Lower lobe of right lung (tissue), 2 donors: ENCODE results near the gene ADGRB3. TPM values are rescaled to one million over a fixed set of nuclear protein-coding genes. Genes with fewer than 3 reads are reported as not detected.

Experiments used
- ATAC-seq, 2 donors: fragments of 200-7000 bp; cut with Tn5 transposase; one replicate each; pipeline ENCODE4 v1.9.1; 2020 to 2022; ENCODE audit warnings: mild to moderate bottlenecking in 2 of 2, moderate library complexity in 2 of 2
- DNase-seq: peaks from one replicate; pipeline ENCODE4 v3.0.0-alpha.2; 2020
- H3K27ac ChIP-seq: fragments of 200-600 bp; one replicate; pipeline ENCODE4 v1.8.0; 2022
- H3K27me3 ChIP-seq: fragments of 200-600 bp; one replicate; pipeline ENCODE4 v1.8.0; 2022; ENCODE audit warnings: low read depth
- H3K36me3 ChIP-seq: fragments of 200-600 bp; one replicate; pipeline ENCODE4 v1.8.0; 2022; ENCODE audit warnings: mild to moderate bottlenecking
- H3K4me1 ChIP-seq: fragments of 200-600 bp; one replicate; pipeline ENCODE4 v1.8.0; 2022
- H3K4me3 ChIP-seq: fragments of 200-600 bp; one replicate; pipeline ENCODE4 v1.8.0; 2022; ENCODE audit warnings: mild to moderate bottlenecking
- H3K9me3 ChIP-seq: fragments of 200-600 bp; one replicate; pipeline ENCODE4 v1.8.0; 2022
- CTCF ChIP-seq: fragments of 200-600 bp; IDR thresholded peaks from one replicate; pipeline ENCODE4 v1.8.0; 2022; ENCODE audit warnings: antibody characterized with exemption, mild to moderate bottlenecking
- intact Hi-C: fragments of 100-400 bp; cut with DNase I; formaldehyde crosslinking; loops from one replicate; pipeline ENCODE4 v1.11.0; 2022
- total RNA-seq: library from RNA; stranded (reverse); fragmentation: NEBNext Ultra II Directional; extraction: Animal tissue kit (Norgen Biotek cat#: 25700); gene quantifications from one replicate; pipeline ENCODE4 v1.2.1, GENCODE V29; 2021
- donor health status: DM: no; HTN: yes; CAD: no; lungs with severe emphysema.

ADGRB3 gene
- total RNA-seq, 1 donor from 2014 or later = 2.3 TPM

GRCh38 chr6:69390125-69390524 is 755.0 kb downstream of the ADGRB3 start:
- Histone ChIP-seq H3K27ac (no peak overlapping the region), H3K4me1 (no peaks in the 10 kb centered on the region), H3K27me3 (no peaks in the 10 kb centered on the region), H3K9me3 (no peaks in the 10 kb centered on the region), H3K4me3 (no peak overlapping the region), H3K36me3 (no peaks in the 10 kb centered on the region)
- no peak for TF ChIP-seq CTCF
- DNase-seq (no peak), ATAC-seq (no peak)
- intact Hi-C loops = no loop called here

- Histone ChIP-seq H3K4me3 (no peak overlapping the region), H3K4me1 (no peaks in the 10 kb centered on the region), H3K27ac (no peak overlapping the region), H3K9me3 (no peaks in the 10 kb centered on the region), H3K27me3 (no peaks in the 10 kb centered on the region), H3K36me3 (no peaks in the 10 kb centered on the region)
- intact Hi-C loops = no loop called here
- no peak for DNase-seq
- ATAC-seq = no peak
- TF ChIP-seq CTCF = no peak
Measured at GRCh38 chr6:69391106-69391505, 756.0 kb downstream of the ADGRB3 start.

- no peak for ATAC-seq
- no peak for TF ChIP-seq CTCF
- intact Hi-C loops = no loop called here
Measured at GRCh38 chr6:69392745-69393144, 757.7 kb downstream of the ADGRB3 start.

GRCh38 chr6:69398311-69398710 is 763.2 kb downstream of the ADGRB3 start:
- DNase-seq = no peak
- no peak overlapping the region for H3K27ac ChIP-seq
- no peak for TF ChIP-seq CTCF
- no peak for ATAC-seq
- no peaks in the 10 kb centered on the region for H3K4me1 ChIP-seq
- H3K9me3 ChIP-seq = no peaks in the 10 kb centered on the region
- H3K36me3 ChIP-seq = no peaks in the 10 kb centered on the region
- no peaks in the 10 kb centered on the region for H3K27me3 ChIP-seq
- intact Hi-C loops = no loop called here
- no peak overlapping the region for H3K4me3 ChIP-seq

More at GRCh38 chr6:69392745-69393144, 757.7 kb downstream of the ADGRB3 start:
- Histone ChIP-seq H3K4me1 (no peaks in the 10 kb centered on the region), H3K9me3 (no peaks in the 10 kb centered on the region), H3K36me3 (no peaks in the 10 kb centered on the region), H3K4me3 (no peak overlapping the region), H3K27me3 (no peaks in the 10 kb centered on the region), H3K27ac (no peak overlapping the region)
- DNase-seq = no peak

- no peaks in the 10 kb centered on the region for H3K27me3 ChIP-seq
- no peak for TF ChIP-seq CTCF
- H3K4me3 ChIP-seq = no peak overlapping the region
- no peaks in the 10 kb centered on the region for H3K4me1 ChIP-seq
- H3K9me3 ChIP-seq = no peaks in the 10 kb centered on the region
- H3K27ac ChIP-seq = no peak overlapping the region
- DNase-seq (no peak), ATAC-seq (no peak)
- intact Hi-C loops = no loop called here
- H3K36me3 ChIP-seq = no peaks in the 10 kb centered on the region
Measured at GRCh38 chr6:69398729-69399128, 763.6 kb downstream of the ADGRB3 start.

GRCh38 chr6:69408886-69409285 is 773.8 kb downstream of the ADGRB3 start:
- no peaks in the 10 kb centered on the region for H3K4me1 ChIP-seq
- no peaks in the 10 kb centered on the region for H3K36me3 ChIP-seq
- no peak for ATAC-seq
- no peak for DNase-seq
- intact Hi-C loops = no loop called here
- TF ChIP-seq CTCF = no peak
- no peak overlapping the region for H3K27ac ChIP-seq
- no peaks in the 10 kb centered on the region for H3K27me3 ChIP-seq
- H3K4me3 ChIP-seq = no peak overlapping the region
- no peaks in the 10 kb centered on the region for H3K9me3 ChIP-seq
